HUES48 (cell line): ENCODE results near the gene RASSF9.

Experiments
- H3K27ac ChIP-seq: one replicate; pipeline ENCODE4 v1.7.0; 2013; ENCODE audit warnings: low read depth, low read length, inconsistent platforms
- H3K27me3 ChIP-seq: 2 replicates; pipeline ENCODE4 v1.6.1; 2013; ENCODE audit warnings: mild to moderate bottlenecking, low read length; ENCODE audit not compliant: control insufficient read depth, insufficient read depth
- H3K36me3 ChIP-seq: 2 replicates; pipeline ENCODE4 v1.6.1; 2013; ENCODE audit warnings: low read length; ENCODE audit not compliant: control insufficient read depth, insufficient read depth
- H3K4me1 ChIP-seq: 2 replicates; pipeline ENCODE4 v1.6.1; 2013; ENCODE audit warnings: mild to moderate bottlenecking, low read length; ENCODE audit not compliant: control insufficient read depth, insufficient read depth
- H3K4me3 ChIP-seq: 2 replicates; pipeline ENCODE4 v1.5.1; 2013; ENCODE audit warnings: mild to moderate bottlenecking, low read depth, low read length
- H3K9ac ChIP-seq: 2 replicates; pipeline ENCODE4 v1.6.1; 2013; ENCODE audit warnings: mild to moderate bottlenecking, low read depth, low read length, moderate library complexity
- H3K9me3 ChIP-seq: 2 replicates; pipeline ENCODE4 v1.6.1; 2013; ENCODE audit warnings: low read length; ENCODE audit not compliant: control insufficient read depth, insufficient read depth

RASSF9 gene

DNA sequence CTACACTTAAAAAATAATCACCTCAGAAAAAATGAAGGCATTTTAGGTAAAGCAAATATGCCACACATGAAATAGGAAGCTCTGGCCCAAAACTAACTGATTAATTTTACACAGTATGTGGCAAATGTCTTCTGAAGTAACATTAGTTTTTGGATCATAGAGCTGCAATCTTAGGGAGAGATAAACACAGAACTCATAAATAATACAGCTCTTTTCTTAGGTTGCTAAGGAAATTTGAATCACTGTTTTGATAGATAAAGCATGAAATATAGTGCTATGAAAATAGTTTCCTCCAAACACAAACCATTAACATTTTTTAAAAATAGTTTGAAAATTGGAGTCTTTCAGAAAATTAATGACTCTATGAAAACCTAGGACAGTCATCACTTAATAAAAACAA, 15.0 kb downstream of the RASSF9 start:
- H3K27ac ChIP-seq: no peak overlapping the region

GRCh38 chr12:85820101-85820500, 16.1 kb downstream of the RASSF9 start:
- Histone ChIP-seq H3K4me3 (no peak overlapping the region), H3K27me3 (no peaks in the 10 kb centered on the region), H3K9ac (no peak overlapping the region), H3K4me1 (peaks cover 15% of the 10 kb centered on the region), H3K36me3 (no peaks in the 10 kb centered on the region), H3K27ac (no peak overlapping the region), H3K9me3 (no peaks in the 10 kb centered on the region)

More for the DNA sequence above, 15.0 kb downstream of the RASSF9 start:
- no peaks in the 10 kb centered on the region for H3K27me3 ChIP-seq
- H3K4me1 ChIP-seq: peaks cover 15% of the 10 kb centered on the region
- H3K36me3 ChIP-seq: no peaks in the 10 kb centered on the region
- no peaks in the 10 kb centered on the region for H3K9me3 ChIP-seq
- no peak overlapping the region for H3K9ac ChIP-seq
- no peak overlapping the region for H3K4me3 ChIP-seq

DNA sequence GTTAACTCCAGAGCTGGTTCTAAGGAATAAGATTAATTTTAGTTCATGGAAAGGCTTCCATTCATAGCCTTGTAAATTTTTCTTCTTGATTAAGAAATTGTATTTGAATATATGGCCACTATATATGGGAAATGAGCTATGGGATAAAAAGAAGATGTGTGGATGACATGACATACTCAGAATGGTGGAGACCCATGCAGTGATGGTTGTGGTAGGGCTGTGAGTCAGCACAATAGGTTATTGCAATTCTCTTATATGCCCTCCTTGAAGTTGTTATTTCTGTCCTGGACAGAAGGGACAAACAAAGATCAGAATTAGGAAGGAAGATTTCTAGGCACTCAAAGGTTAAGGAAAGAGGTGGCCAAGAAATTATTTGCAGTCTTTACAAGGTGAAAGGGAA, 21.5 kb downstream of the RASSF9 start:
- Histone ChIP-seq H3K4me3 (no peak overlapping the region), H3K27me3 (no peaks in the 10 kb centered on the region), H3K4me1 (no peaks in the 10 kb centered on the region), H3K27ac (no peak overlapping the region), H3K36me3 (no peaks in the 10 kb centered on the region), H3K9me3 (no peaks in the 10 kb centered on the region), H3K9ac (no peak overlapping the region)

- Histone ChIP-seq H3K27ac (no peak overlapping the region), H3K27me3 (no peaks in the 10 kb centered on the region), H3K4me1 (no peaks in the 10 kb centered on the region), H3K9ac (no peak overlapping the region), H3K4me3 (no peak overlapping the region), H3K36me3 (no peaks in the 10 kb centered on the region), H3K9me3 (no peaks in the 10 kb centered on the region)
Observed at GRCh38 chr12:85814071-85814470, 22.1 kb downstream of the RASSF9 start.

DNA sequence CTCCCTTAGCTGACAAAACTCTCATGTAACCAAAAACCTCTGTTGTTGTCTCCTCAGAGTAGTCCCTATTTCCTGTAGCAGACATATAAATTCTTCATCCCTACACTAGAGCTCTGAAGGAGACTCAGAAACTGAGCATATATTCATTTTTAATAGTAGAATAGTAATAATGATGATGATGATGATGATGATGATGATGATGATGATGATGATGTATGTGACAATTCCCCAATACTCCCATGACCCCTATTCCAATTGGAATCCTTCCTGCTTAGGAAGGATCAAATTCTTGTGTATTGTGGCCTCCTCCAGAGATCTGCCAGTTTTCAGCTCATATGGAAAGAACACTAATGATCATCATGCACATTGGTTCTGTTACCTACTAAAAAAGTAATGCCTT, 26.7 kb downstream of the RASSF9 start:
- Histone ChIP-seq H3K36me3 (no peaks in the 10 kb centered on the region), H3K27ac (no peak overlapping the region)

DNA sequence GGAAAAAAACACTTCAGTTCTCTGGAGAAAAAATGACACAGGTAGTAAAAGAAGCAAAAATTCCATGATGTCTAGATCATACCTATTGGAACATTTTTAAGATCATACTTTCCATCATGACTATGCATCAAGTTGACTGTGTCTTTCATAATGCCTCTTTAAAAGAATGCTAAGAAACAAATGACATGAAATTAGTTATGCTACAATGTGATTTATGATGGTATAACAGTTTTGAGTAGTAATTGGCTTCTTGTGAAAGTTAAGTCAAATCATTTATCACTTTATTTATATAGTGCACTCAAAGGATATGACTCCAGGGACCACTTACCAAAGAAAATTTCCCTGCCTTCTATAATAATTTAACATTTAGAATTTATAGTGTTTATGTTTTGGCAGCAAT, 28.5 kb downstream of the RASSF9 start:
- no peaks in the 10 kb centered on the region for H3K4me1 ChIP-seq
- no peaks in the 10 kb centered on the region for H3K36me3 ChIP-seq
- H3K9ac ChIP-seq: no peak overlapping the region
- H3K27me3 ChIP-seq: no peaks in the 10 kb centered on the region
- no peak overlapping the region for H3K27ac ChIP-seq
- no peaks in the 10 kb centered on the region for H3K9me3 ChIP-seq
- H3K4me3 ChIP-seq: no peak overlapping the region

More for the DNA sequence above, 26.7 kb downstream of the RASSF9 start:
- H3K4me1 ChIP-seq: no peaks in the 10 kb centered on the region
- no peaks in the 10 kb centered on the region for H3K9me3 ChIP-seq
- H3K9ac ChIP-seq: no peak overlapping the region
- H3K4me3 ChIP-seq: no peak overlapping the region
- H3K27me3 ChIP-seq: no peaks in the 10 kb centered on the region

GRCh38 chr12:85805654-85806053, 30.6 kb downstream of the RASSF9 start:
- Histone ChIP-seq H3K4me3 (no peak overlapping the region), H3K9ac (no peak overlapping the region), H3K36me3 (no peaks in the 10 kb centered on the region), H3K27me3 (no peaks in the 10 kb centered on the region), H3K4me1 (no peaks in the 10 kb centered on the region), H3K9me3 (no peaks in the 10 kb centered on the region), H3K27ac (no peak overlapping the region)

GRCh38 chr12:85804663-85805062, 31.5 kb downstream of the RASSF9 start:
- H3K4me3 ChIP-seq: no peak overlapping the region
- H3K27ac ChIP-seq: no peak overlapping the region
- H3K9ac ChIP-seq: no peak overlapping the region
- H3K4me1 ChIP-seq: no peaks in the 10 kb centered on the region
- H3K36me3 ChIP-seq: no peaks in the 10 kb centered on the region
- H3K9me3 ChIP-seq: no peaks in the 10 kb centered on the region
- H3K27me3 ChIP-seq: no peaks in the 10 kb centered on the region

- Histone ChIP-seq H3K36me3 (no peaks in the 10 kb centered on the region), H3K9me3 (no peaks in the 10 kb centered on the region), H3K27ac (no peak overlapping the region), H3K27me3 (no peaks in the 10 kb centered on the region), H3K4me3 (no peak overlapping the region), H3K4me1 (no peaks in the 10 kb centered on the region), H3K9ac (no peak overlapping the region)
Observed at GRCh38 chr12:85803923-85804322, 32.3 kb downstream of the RASSF9 start.

DNA sequence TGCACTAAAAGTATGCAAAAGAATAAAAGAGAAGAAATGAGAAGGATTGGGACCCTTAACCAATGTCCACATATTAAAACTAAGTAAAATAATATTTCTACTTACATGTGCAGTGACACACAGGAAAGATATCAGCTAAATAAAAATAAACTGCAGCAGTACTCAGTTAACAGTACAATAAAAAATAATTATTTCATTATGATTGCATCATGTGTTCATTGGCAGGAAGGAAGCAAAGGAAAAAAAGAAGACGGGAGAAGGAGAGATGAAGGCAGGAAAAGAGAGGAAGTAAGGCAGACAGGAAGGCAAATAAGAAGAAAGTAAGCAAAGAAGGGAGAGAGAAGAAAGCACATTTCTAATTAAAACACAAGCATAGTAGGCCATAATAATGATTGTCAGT, 33.0 kb downstream of the RASSF9 start:
- H3K4me3 ChIP-seq: no peak overlapping the region

DNA sequence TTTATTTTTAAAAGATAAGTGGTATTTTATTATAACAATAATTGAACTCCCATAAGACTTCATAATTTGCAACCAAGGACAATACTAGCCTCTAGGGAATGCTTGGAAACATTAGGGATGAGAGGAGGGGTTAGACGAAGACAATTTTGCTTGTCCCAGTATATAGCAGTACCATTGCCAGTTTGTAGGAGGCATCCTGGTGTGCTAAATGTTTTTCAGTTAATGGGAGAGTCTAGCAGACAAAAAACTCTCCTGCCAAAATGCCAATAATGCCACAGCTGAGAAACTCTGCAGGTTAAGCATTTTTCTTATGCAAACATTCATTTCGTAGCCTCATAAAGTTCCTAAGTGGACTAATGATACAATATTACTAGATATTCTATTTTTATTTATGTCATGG, 38.1 kb downstream of the RASSF9 start:
- Histone ChIP-seq H3K27me3 (no peaks in the 10 kb centered on the region), H3K36me3 (no peaks in the 10 kb centered on the region), H3K9me3 (no peaks in the 10 kb centered on the region), H3K27ac (no peak overlapping the region), H3K4me1 (peaks cover 9% of the 10 kb centered on the region; the same call in 1 of the 2 replicates), H3K9ac (no peak overlapping the region), H3K4me3 (no peak overlapping the region)

More for the DNA sequence above, 33.0 kb downstream of the RASSF9 start:
- Histone ChIP-seq H3K9me3 (no peaks in the 10 kb centered on the region), H3K27me3 (no peaks in the 10 kb centered on the region), H3K27ac (no peak overlapping the region), H3K9ac (no peak overlapping the region), H3K4me1 (no peaks in the 10 kb centered on the region), H3K36me3 (no peaks in the 10 kb centered on the region)

DNA sequence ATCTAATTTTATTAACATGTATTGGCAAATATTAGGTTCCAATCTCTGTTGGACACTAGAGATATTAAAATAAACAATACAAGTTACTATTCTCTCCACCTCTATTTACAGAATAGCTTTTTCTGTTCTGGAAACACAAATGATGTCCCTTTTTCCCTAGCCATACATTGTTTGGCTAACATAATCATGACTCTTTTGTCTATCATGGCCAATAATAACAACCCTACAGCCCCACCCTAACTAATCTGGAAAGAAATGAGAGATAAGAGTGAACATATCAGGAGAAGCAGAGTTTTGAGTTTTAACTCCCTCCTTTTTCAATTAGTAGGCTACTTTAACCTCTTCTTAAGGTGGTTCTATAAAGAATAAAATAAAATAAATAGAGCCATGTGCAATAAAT, 40.2 kb downstream of the RASSF9 start:
- Histone ChIP-seq H3K9ac (no peak overlapping the region), H3K9me3 (no peaks in the 10 kb centered on the region), H3K27ac (no peak overlapping the region), H3K36me3 (no peaks in the 10 kb centered on the region), H3K27me3 (no peaks in the 10 kb centered on the region), H3K4me1 (peaks cover 9% of the 10 kb centered on the region; the same call in 1 of the 2 replicates), H3K4me3 (no peak overlapping the region)
